SU-DHL-6 (cell line): ENCODE results near the gene TP73.

ENCODE experiments used
- EZH2phosphoT487 ChIP-seq: fragments of 200-600 bp; sonication (generic), shearing (Covaris generic); conservative IDR thresholded peaks from 2 replicates; pipeline ENCODE4 v1.6.1; 2018; ENCODE audit warnings: mild to moderate bottlenecking, antibody characterized with exemption, low read length, moderate library complexity, mixed read lengths
- TF ChIP-seq, protein P1 (sequence below): fragments of 200-600 bp; sonication (generic); IDR thresholded peaks from one replicate; pipeline ENCODE4 v1.5.1; 2017; ENCODE audit warnings: antibody characterized with exemption, mild to moderate bottlenecking, low read length, moderate library complexity; ENCODE audit not compliant: insufficient read depth, poor library complexity, severe bottlenecking

DNA sequence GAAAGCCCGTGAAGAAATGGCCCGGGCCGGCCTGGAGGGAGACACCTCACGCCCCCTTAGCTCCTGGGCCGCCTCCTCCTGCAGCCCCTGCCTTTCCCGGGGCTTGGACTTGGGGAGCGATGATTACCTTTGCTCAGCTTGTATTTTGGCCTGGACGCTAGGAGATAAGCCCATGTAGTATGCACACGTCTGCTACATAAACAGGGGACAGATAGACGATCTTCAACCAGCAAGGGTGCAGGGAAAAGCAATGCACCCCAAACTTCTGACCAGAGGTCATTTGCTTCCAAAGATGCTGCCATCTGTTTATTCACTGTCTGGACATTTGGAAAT is 936 bp downstream of the TP73 start:
- TF ChIP-seq, protein P1, sequence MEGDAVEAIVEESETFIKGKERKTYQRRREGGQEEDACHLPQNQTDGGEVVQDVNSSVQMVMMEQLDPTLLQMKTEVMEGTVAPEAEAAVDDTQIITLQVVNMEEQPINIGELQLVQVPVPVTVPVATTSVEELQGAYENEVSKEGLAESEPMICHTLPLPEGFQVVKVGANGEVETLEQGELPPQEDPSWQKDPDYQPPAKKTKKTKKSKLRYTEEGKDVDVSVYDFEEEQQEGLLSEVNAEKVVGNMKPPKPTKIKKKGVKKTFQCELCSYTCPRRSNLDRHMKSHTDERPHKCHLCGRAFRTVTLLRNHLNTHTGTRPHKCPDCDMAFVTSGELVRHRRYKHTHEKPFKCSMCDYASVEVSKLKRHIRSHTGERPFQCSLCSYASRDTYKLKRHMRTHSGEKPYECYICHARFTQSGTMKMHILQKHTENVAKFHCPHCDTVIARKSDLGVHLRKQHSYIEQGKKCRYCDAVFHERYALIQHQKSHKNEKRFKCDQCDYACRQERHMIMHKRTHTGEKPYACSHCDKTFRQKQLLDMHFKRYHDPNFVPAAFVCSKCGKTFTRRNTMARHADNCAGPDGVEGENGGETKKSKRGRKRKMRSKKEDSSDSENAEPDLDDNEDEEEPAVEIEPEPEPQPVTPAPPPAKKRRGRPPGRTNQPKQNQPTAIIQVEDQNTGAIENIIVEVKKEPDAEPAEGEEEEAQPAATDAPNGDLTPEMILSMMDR: no peak
- TF ChIP-seq EZH2phosphoT487: no peak
